NOMO-1 (cell line): Measurements from ENCODE around the gene ITGB1BP1.

Source experiments
- DNase-seq, 2 experiments: peaks; one replicate each; lab custom pipeline; 2025; ENCODE audit not compliant: unreplicated experiment in 2 of 2; lab: John Stamatoyannopoulos, UW

Gene ITGB1BP1

DNA sequence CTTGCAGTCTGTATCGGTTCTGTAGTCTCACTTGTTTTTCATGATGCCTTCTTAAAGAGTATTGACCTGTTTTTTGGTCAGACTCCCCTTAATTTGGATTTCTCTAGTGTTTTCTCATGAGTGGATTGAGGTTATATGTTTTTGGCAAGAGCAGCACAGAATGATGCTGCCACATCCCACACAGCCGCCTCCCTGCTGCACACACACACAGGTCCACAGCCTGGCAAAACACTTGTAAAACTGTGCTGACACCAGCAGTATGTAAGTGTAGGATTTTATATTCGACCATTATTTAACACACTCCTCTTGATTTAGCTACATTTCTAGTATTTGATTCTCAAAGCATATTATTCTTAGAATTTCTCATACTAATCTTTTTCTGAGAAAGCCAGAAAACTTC, 68.1 kb downstream of the ITGB1BP1 start:
- DNase-seq, result no peak

DNA sequence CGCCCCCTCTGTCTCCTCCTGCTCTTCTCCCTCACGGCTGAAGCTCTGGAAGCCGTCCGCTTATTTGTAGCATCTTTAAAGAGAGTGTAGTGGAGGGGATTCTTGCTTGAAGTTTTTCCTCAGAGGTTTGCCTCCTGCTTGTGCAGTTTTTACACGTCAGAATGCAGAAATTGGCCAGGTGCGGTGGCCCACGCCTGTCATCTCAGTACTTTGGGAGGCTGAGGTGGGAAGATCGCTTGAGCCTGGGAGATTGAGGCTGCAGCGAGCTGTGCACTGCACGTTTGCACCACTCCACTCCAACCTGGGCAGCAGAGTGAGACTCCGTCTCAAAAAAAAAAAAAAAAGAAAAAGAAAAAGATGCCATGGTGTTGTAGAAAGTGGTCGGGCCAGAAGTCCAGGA, 69.0 kb downstream of the ITGB1BP1 start:
- DNase-seq, result no peak
